CD4-positive, alpha-beta T cell treated with Interleukin-2 at 100 ng/mL for 4 hours (primary cell): ENCODE measurements around the gene MDC1.
A peak's percentile ranks its signal among the peaks of the same experiment; 100 is the strongest.
"Not testable (repeated sequence)": the region's sequence is repeated elsewhere in the genome, so short reads cannot be mapped to it uniquely, and the experiment has no call there.

Experiments used
- DNase-seq: peaks from one replicate; pipeline ENCODE4 v3.0.0-alpha.2; 2020; ENCODE audit warnings: low spot score

The MDC1 gene

GRCh38 chr6:30717129-30717844, at the start of gene MDC1:
Gene MDC1, minus strand, starts transcription at chr6:30717281. Its CDS starts 2,106 bp downstream, at chr6:30715175.
- peak; percentile 100 for DNase-seq

GRCh38 chr6:30766461-30767157, 49.5 kb upstream of the MDC1 start:
- no peak for DNase-seq

- not testable (repeated sequence) for DNase-seq
Measured at GRCh38 chr6:30765495-30765894, 48.4 kb upstream of the MDC1 start.

- DNase-seq: not testable (repeated sequence)
Measured at GRCh38 chr6:30764490-30765043, 47.5 kb upstream of the MDC1 start.

GRCh38 chr6:30763618-30764489, 46.8 kb upstream of the MDC1 start:
- DNase-seq: no peak

GRCh38 chr6:30763155-30763617, 46.1 kb upstream of the MDC1 start:
- DNase-seq: no peak

GRCh38 chr6:30761791-30762429, 44.8 kb upstream of the MDC1 start:
- no peak for DNase-seq

GRCh38 chr6:30760549-30760948, 43.5 kb upstream of the MDC1 start:
- DNase-seq: no peak

GRCh38 chr6:30759575-30760239, 42.6 kb upstream of the MDC1 start:
- DNase-seq: no peak

- no peak for DNase-seq
Measured at GRCh38 chr6:30757261-30757904, 40.3 kb upstream of the MDC1 start.

- not testable (repeated sequence) for DNase-seq
Measured at GRCh38 chr6:30756405-30757003, 39.4 kb upstream of the MDC1 start.

GRCh38 chr6:30754631-30755030, 37.5 kb upstream of the MDC1 start:
- DNase-seq: no peak

GRCh38 chr6:30752157-30752927, 35.3 kb upstream of the MDC1 start:
- no peak for DNase-seq

GRCh38 chr6:30750379-30750668, 33.2 kb upstream of the MDC1 start:
- no peak for DNase-seq

- DNase-seq: no peak
Measured at GRCh38 chr6:30749554-30750378, 32.7 kb upstream of the MDC1 start.

- no peak for DNase-seq
Measured at GRCh38 chr6:30748851-30749540, 31.9 kb upstream of the MDC1 start.

GRCh38 chr6:30747902-30748769, 31.1 kb upstream of the MDC1 start:
- no peak for DNase-seq
